ENCODE results near the gene SEL1L3. TPM values are rescaled to one million over a fixed set of nuclear protein-coding genes. Genes with fewer than 3 reads are reported as not detected.

Gene SEL1L3
- total RNA-seq, 2 donors from 2014 or later: 56.5 to 59.0 TPM

DNA sequence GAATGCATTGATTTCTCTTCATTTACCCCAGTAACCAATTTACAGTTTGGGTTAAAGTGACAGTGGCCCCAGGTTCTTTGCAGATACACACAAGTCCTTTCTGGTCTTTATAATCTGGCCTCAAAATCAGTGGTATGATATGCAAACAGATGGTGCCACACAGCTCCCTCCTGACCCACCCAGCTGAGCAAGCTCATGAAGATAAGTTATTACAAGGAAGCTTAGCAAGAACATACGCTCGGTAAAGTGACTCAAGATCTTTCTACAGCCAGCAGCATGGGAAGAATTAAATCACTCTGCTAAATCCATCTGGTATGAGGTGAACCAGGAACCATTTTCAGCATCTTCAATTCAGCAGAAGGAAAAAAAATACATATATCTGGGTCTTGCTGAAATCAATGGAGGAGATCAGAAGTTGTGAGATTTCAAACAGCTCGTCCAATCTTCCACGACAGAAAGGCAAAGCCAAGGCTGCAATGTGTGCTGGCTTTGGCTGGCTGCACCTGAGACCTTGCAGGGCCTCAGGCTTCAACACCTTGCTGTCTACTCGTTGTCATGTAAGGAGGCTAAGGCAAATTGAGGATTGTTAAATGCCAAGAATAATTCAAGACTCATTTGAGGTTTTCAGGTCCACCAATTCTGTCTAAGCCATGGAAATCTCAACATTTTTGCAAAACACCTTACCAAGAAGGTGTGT, 28.2 kb downstream of the SEL1L3 start:
- H3K9me3 ChIP-seq (ENCODE audit: control insufficient read depth, low read length, poor library complexity, severe bottlenecking): no peaks in the 10 kb centered on the region
- Mint-ChIP-seq H3K27me3 (no peaks in the 10 kb centered on the region), H3K36me3 (ENCODE audit: low read depth) (peaks cover 10% of the 10 kb centered on the region), H3K4me1 (peaks cover 15% of the 10 kb centered on the region), H3K27ac (no peak overlapping the region), H3K4me3 (no peak overlapping the region)
- DNase-seq (no peak), ATAC-seq (no peak)

DNA sequence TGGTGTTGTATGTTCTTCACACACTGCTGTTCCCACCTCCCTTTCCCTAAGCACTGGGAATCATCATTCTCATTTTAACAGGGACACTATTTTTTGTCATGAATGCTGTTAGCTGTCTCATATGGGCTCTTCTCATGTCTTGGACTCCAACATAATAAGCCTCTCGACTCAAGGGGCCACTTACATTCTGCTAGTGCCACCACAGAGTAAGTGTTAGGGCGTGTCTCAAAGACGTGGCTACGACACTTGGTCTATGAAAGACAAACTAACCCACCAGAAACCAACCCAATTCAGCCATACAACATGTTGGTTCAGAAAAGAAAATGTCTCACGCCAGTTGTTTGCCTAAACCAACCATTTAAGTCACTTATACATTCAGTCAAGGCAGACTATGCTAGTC, 32.2 kb downstream of the SEL1L3 start:
- DNase-seq: no peak
- no peak overlapping the region for H3K4me3 Mint-ChIP-seq
- no peak overlapping the region for H3K27ac Mint-ChIP-seq
- H3K27me3 Mint-ChIP-seq: no peaks in the 10 kb centered on the region
- peaks cover 13% of the 10 kb centered on the region for H3K4me1 Mint-ChIP-seq
- no peaks in the 10 kb centered on the region for H3K9me3 ChIP-seq (ENCODE audit: control insufficient read depth, low read length, poor library complexity, severe bottlenecking)
- ATAC-seq: no peak
- peaks cover 10% of the 10 kb centered on the region for H3K36me3 Mint-ChIP-seq (ENCODE audit: low read depth)

DNA sequence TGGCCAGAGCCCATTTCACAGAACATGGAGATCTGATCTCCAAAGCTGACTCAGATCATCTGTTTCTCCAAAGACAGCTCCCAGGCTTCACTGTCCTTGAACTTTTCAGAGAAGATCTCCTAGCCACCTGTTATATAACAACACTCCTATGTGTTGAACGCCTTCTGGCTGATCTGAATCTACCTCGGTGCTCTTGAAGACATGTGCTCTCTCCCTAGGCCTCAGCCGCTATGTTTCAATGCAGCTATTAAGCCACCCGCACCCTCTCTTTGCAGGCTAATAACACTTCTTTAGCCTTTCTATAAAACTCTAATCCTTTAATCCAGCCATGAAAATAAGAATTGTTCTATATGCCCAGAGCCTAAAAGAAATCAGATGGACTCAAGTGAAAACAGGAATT, 34.9 kb downstream of the SEL1L3 start:
- DNase-seq (no peak), ATAC-seq (no peak)
- Mint-ChIP-seq H3K4me1 (peaks cover 8% of the 10 kb centered on the region), H3K36me3 (ENCODE audit: low read depth) (peaks cover 12% of the 10 kb centered on the region), H3K27me3 (no peaks in the 10 kb centered on the region), H3K4me3 (no peak overlapping the region), H3K27ac (no peak overlapping the region)
- H3K9me3 ChIP-seq (ENCODE audit: control insufficient read depth, low read length, poor library complexity, severe bottlenecking): no peaks in the 10 kb centered on the region

DNA sequence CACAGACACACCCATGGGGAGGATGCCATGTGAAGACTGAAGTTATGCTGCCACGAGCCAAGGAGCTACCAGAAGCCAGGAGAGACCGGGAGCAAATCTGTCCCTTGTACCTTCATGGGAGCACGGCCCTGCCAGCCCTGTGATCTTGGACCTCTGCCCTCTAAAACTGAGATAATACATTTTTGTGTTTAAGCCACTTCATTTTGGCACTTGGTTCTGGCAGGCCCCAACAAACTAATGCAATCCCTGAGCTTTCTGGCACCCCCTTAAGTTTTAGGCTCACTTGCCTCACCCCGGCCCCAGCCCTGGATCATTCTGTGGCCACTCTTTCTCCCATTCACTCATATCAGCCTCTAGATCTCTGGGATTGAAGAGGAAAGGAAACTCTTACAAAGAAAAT, 35.4 kb downstream of the SEL1L3 start:
- Mint-ChIP-seq H3K27ac (no peak overlapping the region), H3K4me1 (peaks cover 10% of the 10 kb centered on the region), H3K36me3 (ENCODE audit: low read depth) (peaks cover 14% of the 10 kb centered on the region), H3K4me3 (no peak overlapping the region), H3K27me3 (no peaks in the 10 kb centered on the region)
- ATAC-seq (no peak), DNase-seq (no peak)
- H3K9me3 ChIP-seq (ENCODE audit: control insufficient read depth, low read length, poor library complexity, severe bottlenecking): no peaks in the 10 kb centered on the region

DNA sequence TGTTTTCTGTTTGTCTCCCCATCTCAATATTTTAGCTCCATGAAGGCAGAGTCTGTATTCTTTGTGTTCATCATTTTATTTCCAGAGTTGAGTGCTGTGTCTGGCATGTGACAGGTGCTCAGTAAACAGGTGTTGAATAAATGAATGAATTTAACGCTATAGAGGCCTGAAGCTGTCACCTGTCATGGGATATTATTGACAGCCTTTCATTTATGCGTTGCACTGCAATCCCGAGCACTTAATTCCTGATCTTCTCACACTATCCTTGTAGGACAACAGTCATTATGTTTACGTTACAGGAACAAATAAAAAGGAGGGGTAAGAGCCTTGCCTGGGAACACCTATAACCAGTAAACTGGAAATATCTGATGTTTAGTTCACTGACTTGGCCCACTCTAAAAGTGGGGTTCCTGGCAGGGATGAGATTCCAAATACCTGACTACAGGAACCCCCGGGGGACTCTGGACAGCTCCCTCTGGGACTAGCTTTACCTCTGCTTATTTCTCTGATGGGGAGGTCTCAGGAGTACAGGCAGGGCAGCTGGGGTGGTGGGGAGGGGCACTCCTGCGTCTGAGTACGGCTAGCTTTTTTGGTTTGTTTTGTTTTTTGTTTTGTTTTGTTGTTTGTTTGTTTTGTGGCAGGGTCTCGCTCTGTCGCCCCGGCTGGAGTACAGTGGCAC, 36.6 kb downstream of the SEL1L3 start:
- peaks cover 12% of the 10 kb centered on the region for H3K36me3 Mint-ChIP-seq (ENCODE audit: low read depth)
- no peak for ATAC-seq

DNA sequence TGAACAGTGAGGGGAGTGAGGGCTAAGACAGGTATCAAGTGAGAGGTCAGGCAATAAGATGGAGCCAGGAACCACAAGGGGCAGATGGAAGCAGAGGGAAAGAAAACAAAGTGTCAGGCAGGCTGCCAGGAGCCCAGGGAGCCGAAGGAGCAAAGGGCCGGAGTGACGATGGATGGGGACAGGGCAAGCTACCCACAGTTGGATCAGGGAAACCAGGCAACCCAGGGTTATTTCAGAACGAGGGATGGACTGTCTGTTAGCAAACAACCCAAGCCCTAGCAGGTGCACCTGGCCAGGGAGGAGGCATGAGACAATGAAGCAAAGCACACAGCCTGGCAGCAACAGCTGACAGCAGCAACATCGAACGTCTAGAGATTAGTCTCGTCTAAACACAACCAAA, 39.2 kb downstream of the SEL1L3 start:
- DNase-seq: no peak
- no peaks in the 10 kb centered on the region for H3K27me3 Mint-ChIP-seq
- peaks cover 7% of the 10 kb centered on the region for H3K4me1 Mint-ChIP-seq
- no peak for ATAC-seq
- H3K36me3 Mint-ChIP-seq (ENCODE audit: low read depth): peaks cover 13% of the 10 kb centered on the region
- H3K27ac Mint-ChIP-seq: no peak overlapping the region
- H3K4me3 Mint-ChIP-seq: no peak overlapping the region
- H3K9me3 ChIP-seq (ENCODE audit: control insufficient read depth, low read length, poor library complexity, severe bottlenecking): no peaks in the 10 kb centered on the region

More for the DNA sequence above, 36.6 kb downstream of the SEL1L3 start:
- Mint-ChIP-seq H3K27ac (peak overlapping the region; percentile 83), H3K27me3 (no peaks in the 10 kb centered on the region), H3K4me1 (peaks cover 10% of the 10 kb centered on the region), H3K4me3 (no peak overlapping the region)
- no peaks in the 10 kb centered on the region for H3K9me3 ChIP-seq (ENCODE audit: control insufficient read depth, low read length, poor library complexity, severe bottlenecking)
- DNase-seq: no peak

DNA sequence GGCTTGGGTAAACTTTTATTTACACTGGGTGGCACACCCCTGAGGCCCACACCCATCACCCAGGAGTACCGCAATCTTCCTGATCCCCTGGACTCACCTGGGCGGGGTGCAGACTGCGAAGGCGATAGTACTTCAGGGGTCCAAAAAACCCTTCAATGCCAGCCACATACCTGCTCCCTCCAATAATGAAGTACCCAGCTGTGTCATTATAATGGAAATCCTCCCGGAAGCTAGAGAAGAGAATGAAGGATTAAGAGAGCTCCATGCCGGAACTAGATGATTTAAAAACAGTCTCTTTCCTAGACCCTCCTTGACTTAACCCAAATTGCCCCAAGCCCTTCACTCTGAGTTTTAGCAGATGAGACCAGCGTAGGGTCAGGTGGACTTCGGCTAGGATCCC, 40.9 kb downstream of the SEL1L3 start:
- Mint-ChIP-seq H3K4me3 (no peak overlapping the region), H3K4me1 (peaks cover 7% of the 10 kb centered on the region), H3K27ac (no peak overlapping the region), H3K27me3 (no peaks in the 10 kb centered on the region), H3K36me3 (ENCODE audit: low read depth) (peaks cover 13% of the 10 kb centered on the region)
- DNase-seq (no peak), ATAC-seq (no peak)
- H3K9me3 ChIP-seq (ENCODE audit: control insufficient read depth, low read length, poor library complexity, severe bottlenecking): no peaks in the 10 kb centered on the region

GRCh38 chr4:25821267-25821666, 41.5 kb downstream of the SEL1L3 start:
- ATAC-seq (no peak), DNase-seq (no peak)
- H3K27ac Mint-ChIP-seq: no peak overlapping the region
- H3K4me3 Mint-ChIP-seq: no peak overlapping the region
- peaks cover 9% of the 10 kb centered on the region for H3K4me1 Mint-ChIP-seq
- H3K9me3 ChIP-seq (ENCODE audit: control insufficient read depth, low read length, poor library complexity, severe bottlenecking): no peaks in the 10 kb centered on the region
- no peaks in the 10 kb centered on the region for H3K27me3 Mint-ChIP-seq
- H3K36me3 Mint-ChIP-seq (ENCODE audit: low read depth): peaks cover 19% of the 10 kb centered on the region

- Mint-ChIP-seq H3K4me1 (peaks cover 7% of the 10 kb centered on the region), H3K27ac (no peak overlapping the region), H3K27me3 (no peaks in the 10 kb centered on the region), H3K4me3 (no peak overlapping the region), H3K36me3 (ENCODE audit: low read depth) (peaks cover 19% of the 10 kb centered on the region)
- ATAC-seq: no peak
- no peak for DNase-seq
- H3K9me3 ChIP-seq (ENCODE audit: control insufficient read depth, low read length, poor library complexity, severe bottlenecking): no peaks in the 10 kb centered on the region
These were observed 43.9 kb downstream of the SEL1L3 start for GRCh38 chr4:25818876-25819275.

- ATAC-seq: no peak
- Mint-ChIP-seq H3K27ac (no peak overlapping the region), H3K36me3 (ENCODE audit: low read depth) (peaks cover 19% of the 10 kb centered on the region)
These were observed 44.4 kb downstream of the SEL1L3 start for GRCh38 chr4:25818371-25818871.

DNA sequence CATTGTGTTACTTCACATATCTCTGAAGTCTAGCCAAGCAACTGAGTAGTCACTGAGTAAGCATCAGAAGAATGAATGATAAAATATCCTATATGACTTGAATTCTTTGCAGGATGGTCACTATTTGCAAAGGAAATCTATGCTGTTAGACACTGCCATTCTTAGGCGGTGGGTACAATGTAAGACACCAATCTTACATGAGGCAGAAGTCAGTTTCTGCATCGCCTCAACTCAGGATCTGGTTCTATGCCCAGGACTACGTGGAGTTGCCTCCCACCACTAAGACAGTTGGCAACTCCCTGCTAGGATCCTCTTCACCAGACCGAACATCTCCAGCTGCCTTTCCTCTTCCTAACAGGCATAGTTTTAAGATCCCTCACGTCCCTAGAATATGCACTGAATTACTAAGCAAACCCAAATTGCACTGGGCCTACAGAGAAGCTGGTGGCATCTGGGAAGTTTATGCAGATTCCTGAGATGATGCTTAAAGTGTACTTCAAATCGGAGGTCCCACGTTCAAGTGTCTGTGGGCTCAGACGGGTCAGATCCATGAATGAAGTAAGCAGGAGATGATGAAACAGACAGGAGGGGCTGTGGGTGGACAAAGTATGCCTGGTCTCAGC, 45.6 kb downstream of the SEL1L3 start:
- no peaks in the 10 kb centered on the region for H3K9me3 ChIP-seq (ENCODE audit: control insufficient read depth, low read length, poor library complexity, severe bottlenecking)
- Mint-ChIP-seq H3K4me1 (peaks cover 8% of the 10 kb centered on the region), H3K36me3 (ENCODE audit: low read depth) (peaks cover 17% of the 10 kb centered on the region), H3K4me3 (no peak overlapping the region), H3K27ac (no peak overlapping the region), H3K27me3 (no peaks in the 10 kb centered on the region)
- no peak for DNase-seq
- no peak for ATAC-seq

More at GRCh38 chr4:25818371-25818871, 44.4 kb downstream of the SEL1L3 start:
- Mint-ChIP-seq H3K4me1 (peaks cover 7% of the 10 kb centered on the region), H3K27me3 (no peaks in the 10 kb centered on the region), H3K4me3 (no peak overlapping the region)
- no peaks in the 10 kb centered on the region for H3K9me3 ChIP-seq (ENCODE audit: control insufficient read depth, low read length, poor library complexity, severe bottlenecking)
- DNase-seq: no peak

GRCh38 chr4:25816591-25817058, 46.2 kb downstream of the SEL1L3 start:
- no peaks in the 10 kb centered on the region for H3K27me3 Mint-ChIP-seq
- H3K36me3 Mint-ChIP-seq (ENCODE audit: low read depth): peaks cover 16% of the 10 kb centered on the region
- DNase-seq (no peak), ATAC-seq (no peak)
- no peak overlapping the region for H3K4me3 Mint-ChIP-seq
- H3K27ac Mint-ChIP-seq: no peak overlapping the region
- peaks cover 8% of the 10 kb centered on the region for H3K4me1 Mint-ChIP-seq
- H3K9me3 ChIP-seq (ENCODE audit: control insufficient read depth, low read length, poor library complexity, severe bottlenecking): no peaks in the 10 kb centered on the region

GRCh38 chr4:25815586-25815985, 47.2 kb downstream of the SEL1L3 start:
- no peaks in the 10 kb centered on the region for H3K9me3 ChIP-seq (ENCODE audit: control insufficient read depth, low read length, poor library complexity, severe bottlenecking)
- Mint-ChIP-seq H3K36me3 (ENCODE audit: low read depth) (peaks cover 16% of the 10 kb centered on the region), H3K27ac (no peak overlapping the region), H3K27me3 (no peaks in the 10 kb centered on the region), H3K4me3 (no peak overlapping the region), H3K4me1 (peaks cover 8% of the 10 kb centered on the region)
- DNase-seq (no peak), ATAC-seq (no peak)
